Lower leg skin (tissue), 4 donors: ENCODE measurements around the gene LDHAL6B. TPM values are rescaled to one million over a fixed set of nuclear protein-coding genes. Genes with fewer than 3 reads are reported as not detected.

Experiments used
- DNase-seq, 2 donors: peaks; one replicate each; pipeline ENCODE4 v3.0.0-alpha.2; 2019; ENCODE audit warnings: low spot score in 2 of 2
- H3K4me3 ChIP-seq: fragments of 200-600 bp; sonication (generic); 2 replicates; pipeline ENCODE4 v1.5.1; 2017; ENCODE audit warnings: mild to moderate bottlenecking, low read depth; ENCODE audit not compliant: poor library complexity, severe bottlenecking
- CTCF ChIP-seq, 3 donors: fragments of 450-650 bp; IDR thresholded peaks; one replicate each; pipeline ENCODE4 v1.5.1; 2016; ENCODE audit warnings: antibody characterized with exemption in 3 of 3, mild to moderate bottlenecking in 3 of 3, moderate library complexity in 2 of 3
- POLR2A ChIP-seq, 2 donors: fragments of 450-650 bp; IDR thresholded peaks; one replicate each; pipeline ENCODE4 v1.6.1; 2016 to 2017; ENCODE audit warnings: antibody characterized with exemption in 2 of 2, mild to moderate bottlenecking in 1 of 2, moderate library complexity in 1 of 2
- WGBS, 2 donors: methylation state at CpG; one replicate each; pipeline ENCODE4 v1.1.5; 2018; 5-methylcytosine and 5-hydroxymethylcytosine counted together
- intact Hi-C: fragments of 100-400 bp; cut with DNase I; formaldehyde crosslinking; loops from one replicate; pipeline ENCODE4 v1.15.0; 2023; ENCODE audit warnings: low total_unique reads
- total RNA-seq, 4 donors: library from RNA; depleted of rRNA; stranded (reverse); fragments of >200 nt; gene quantifications; one replicate each; pipeline ENCODE4 v1.1.0, GENCODE V29; 2016

LDHAL6B gene
- total RNA-seq, 4 donors from 2014 or later: not detected

- TF ChIP-seq CTCF (IDR thresholded peaks at IDR 0.05) (no peak), POLR2A (IDR thresholded peaks at IDR 0.05) (no peak)
- no peak for DNase-seq
- 95 to 96% methylated on average over 7 of the region's 7 CpGs for WGBS, 2 donors
- no peak overlapping the region for H3K4me3 ChIP-seq
- intact Hi-C loops: no loop called here
Observed at GRCh38 chr15:59190291-59190690, 16.4 kb upstream of the LDHAL6B start.

- intact Hi-C loops: no loop called here
- no peak for TF ChIP-seq CTCF (IDR thresholded peaks at IDR 0.05)
- no peak for TF ChIP-seq POLR2A (IDR thresholded peaks at IDR 0.05)
- 80 to 81% methylated on average over 6 of the region's 6 CpGs for WGBS, 2 donors
- no peak for DNase-seq
- H3K4me3 ChIP-seq: no peak overlapping the region
Observed at GRCh38 chr15:59191855-59192237, 14.8 kb upstream of the LDHAL6B start.

- intact Hi-C loops: no loop called here
- 92 to 95% methylated on average over 10 of the region's 10 CpGs for WGBS, 2 donors
- H3K4me3 ChIP-seq: no peak overlapping the region
- TF ChIP-seq CTCF (IDR thresholded peaks at IDR 0.05) (no peak), POLR2A (IDR thresholded peaks at IDR 0.05) (no peak)
- no peak for DNase-seq
Observed at GRCh38 chr15:59194639-59195325, 11.9 kb upstream of the LDHAL6B start.

GRCh38 chr15:59196416-59196815, 10.2 kb upstream of the LDHAL6B start:
- H3K4me3 ChIP-seq: no peak overlapping the region
- WGBS, 2 donors: 95 to 98% methylated on average over 2 of the region's 2 CpGs
- intact Hi-C loops: no loop called here
- TF ChIP-seq CTCF (IDR thresholded peaks at IDR 0.05) (no peak), POLR2A (IDR thresholded peaks at IDR 0.05) (no peak)
- DNase-seq: no peak

- DNase-seq: no peak
- TF ChIP-seq CTCF (IDR thresholded peaks at IDR 0.05) (no peak), POLR2A (IDR thresholded peaks at IDR 0.05) (no peak)
- no peak overlapping the region for H3K4me3 ChIP-seq
- WGBS, 2 donors: 62 to 75% methylated on average over 2 of the region's 2 CpGs
- intact Hi-C loops: no loop called here
Observed at GRCh38 chr15:59197454-59197853, 9.2 kb upstream of the LDHAL6B start.
